Regular cardiac myocyte (primary cell): ENCODE results near the gene DCLK2. TPM values are rescaled to one million over a fixed set of nuclear protein-coding genes. Genes with fewer than 3 reads are reported as not detected.

Experiments
- total RNA-seq: library from RNA; depleted of rRNA; stranded (reverse); fragments of >200 nt; gene quantifications from 2 replicates; pipeline ENCODE4 v1.2.3, GENCODE V29; 2014

Gene DCLK2
- total RNA-seq, result 3.3 and 3.9 TPM in 2 replicates

GRCh38 chr4:150078041-150078578 is at the start of gene DCLK2:
TSS of gene DCLK2 (plus strand) at chr4:150078445. CDS start at chr4:150079028, 583 bp downstream.

